Stimulated activated naive CD4-positive, alpha-beta T cell (primary cell): ENCODE data around the gene ADM.
"Not testable (repeated sequence)": the region's sequence is repeated elsewhere in the genome, so short reads cannot be mapped to it uniquely, and the experiment has no call there.

Source experiments
- DNase-seq, 6 experiments: peaks; one replicate each; lab custom pipeline; 2025; lab: John Stamatoyannopoulos, UW

ADM gene, protein sequence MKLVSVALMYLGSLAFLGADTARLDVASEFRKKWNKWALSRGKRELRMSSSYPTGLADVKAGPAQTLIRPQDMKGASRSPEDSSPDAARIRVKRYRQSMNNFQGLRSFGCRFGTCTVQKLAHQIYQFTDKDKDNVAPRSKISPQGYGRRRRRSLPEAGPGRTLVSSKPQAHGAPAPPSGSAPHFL

DNA sequence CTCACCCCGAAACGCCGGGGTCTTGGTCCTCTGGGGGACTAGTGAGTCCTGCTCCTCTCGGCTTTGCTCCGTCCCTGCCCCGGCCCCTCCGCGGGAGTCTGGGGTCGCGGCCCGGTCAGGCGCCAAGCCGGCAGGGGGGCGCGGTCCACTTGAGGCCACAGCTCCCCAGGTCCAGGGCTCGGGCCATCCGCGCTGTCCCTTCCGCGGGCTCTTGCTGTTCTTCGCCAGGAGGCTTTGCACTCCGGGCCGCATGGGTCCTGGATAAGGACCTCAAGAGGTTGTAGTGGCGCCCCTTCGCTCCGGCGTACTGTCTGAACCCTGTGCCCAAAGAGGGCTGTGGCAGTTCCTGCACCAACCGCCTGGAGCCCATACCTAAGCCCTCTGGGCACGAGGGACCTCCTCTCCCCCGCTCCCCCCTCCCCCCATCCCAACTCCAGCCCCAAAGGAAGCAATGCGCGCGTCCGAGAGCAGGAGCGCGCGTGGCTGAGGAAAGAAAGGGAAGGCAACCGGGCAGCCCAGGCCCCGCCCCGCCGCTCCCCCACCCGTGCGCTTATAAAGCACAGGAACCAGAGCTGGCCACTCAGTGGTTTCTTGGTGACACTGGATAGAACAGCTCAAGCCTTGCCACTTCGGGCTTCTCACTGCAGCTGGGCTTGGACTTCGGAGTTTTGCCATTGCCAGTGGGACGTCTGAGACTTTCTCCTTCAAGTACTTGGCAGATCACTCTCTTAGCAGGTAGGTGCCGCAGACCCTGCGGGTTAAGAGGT lies at the start of gene ADM:
ADM (plus strand) TSS at position 579 of the 767 bp plus-strand sequence. CDS start 628 bp downstream, outside the sequence.
- DNase-seq, result peak in 5 of 6 experiments; percentile 4 to 46 (median 31)

DNA sequence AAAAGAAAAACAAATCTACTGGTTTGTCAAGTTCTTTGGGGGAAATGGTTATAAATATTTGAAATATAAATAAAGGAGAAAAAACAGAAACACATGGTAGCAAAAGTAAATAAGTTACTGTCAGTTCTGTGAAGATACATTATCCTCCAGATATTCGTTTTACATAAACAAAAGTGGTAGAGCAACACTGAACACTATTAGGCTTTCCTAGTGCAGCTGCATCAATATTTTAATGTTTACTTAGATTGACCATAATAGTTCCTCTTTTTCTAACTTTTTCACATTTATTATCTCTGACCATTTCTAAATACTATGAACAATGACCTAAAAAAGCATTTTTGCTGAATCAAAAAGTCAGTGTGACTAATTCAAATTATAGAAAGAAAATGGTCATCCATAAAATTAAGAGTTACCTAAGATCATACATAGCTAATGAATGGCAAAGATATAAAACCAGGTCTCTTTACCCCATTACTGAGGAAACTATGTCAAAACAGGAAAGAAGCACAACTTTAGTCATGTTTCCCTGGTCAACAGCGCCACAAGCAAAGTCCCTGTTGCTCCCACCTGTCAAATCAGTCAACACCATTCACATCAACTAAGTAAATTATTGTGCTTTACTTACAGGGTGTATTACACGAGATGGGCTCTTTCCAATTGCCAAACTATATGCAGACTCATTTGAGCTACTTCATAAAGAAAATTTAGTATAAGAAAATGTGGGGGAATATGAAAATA lies 49.3 kb upstream of the ADM start:
- no peak for DNase-seq

DNA sequence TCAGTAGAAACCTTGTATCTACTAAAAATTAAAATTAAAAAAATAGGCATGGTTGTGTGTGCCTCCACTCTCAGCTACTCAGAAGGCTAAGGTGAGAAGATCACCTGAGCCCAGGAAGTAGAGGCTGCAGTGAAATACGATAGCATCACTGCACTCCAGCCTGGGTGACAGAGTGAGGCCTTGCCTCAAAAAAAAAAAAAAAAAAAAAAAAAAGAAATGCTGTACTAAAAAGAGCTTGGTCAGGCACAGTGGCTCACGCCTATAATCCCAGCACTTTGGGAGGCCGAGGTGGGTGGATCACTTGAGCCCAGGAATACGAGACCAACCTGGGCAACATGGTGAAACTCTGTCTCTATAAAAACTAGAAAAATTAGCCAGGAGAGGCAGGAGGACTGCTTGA lies 47.4 kb upstream of the ADM start:
- no peak for DNase-seq

DNA sequence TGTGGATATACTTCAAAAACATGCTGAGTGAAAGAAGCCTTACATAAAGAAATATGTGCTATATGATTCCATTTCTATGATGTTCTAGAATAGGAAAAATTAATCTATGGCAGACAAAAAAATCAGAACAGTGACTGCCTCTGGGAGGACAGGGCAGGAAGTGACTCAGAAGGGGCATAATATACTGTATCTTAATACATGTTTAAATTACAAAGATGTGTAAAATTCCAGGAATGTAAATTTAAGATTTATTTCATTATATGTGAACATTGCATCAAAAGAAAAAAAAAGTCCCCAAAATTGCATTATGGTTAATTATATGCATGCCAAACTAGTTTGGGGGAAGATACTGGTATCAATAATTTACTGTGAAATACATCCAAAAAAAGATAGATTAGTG lies 43.1 kb upstream of the ADM start:
- DNase-seq, result no peak

DNA sequence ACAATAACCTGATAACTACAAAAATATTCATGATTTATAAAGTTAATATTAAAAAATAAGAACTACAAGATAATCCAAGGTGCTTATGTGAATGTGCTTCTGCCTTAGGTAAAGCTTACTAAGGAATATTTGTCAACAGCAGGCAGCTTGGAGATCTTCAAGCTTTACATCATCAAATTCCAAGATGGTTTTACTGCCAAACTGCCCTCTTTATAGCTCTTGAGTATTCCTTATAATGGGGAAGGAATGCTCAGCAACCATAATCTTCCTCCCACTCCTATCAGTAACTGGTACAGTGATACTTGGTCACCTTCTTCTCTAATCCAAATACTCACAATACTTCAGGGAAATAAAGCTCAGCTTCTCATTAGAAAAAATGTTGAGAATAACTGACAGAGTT lies 40.9 kb upstream of the ADM start:
- no peak for DNase-seq

DNA sequence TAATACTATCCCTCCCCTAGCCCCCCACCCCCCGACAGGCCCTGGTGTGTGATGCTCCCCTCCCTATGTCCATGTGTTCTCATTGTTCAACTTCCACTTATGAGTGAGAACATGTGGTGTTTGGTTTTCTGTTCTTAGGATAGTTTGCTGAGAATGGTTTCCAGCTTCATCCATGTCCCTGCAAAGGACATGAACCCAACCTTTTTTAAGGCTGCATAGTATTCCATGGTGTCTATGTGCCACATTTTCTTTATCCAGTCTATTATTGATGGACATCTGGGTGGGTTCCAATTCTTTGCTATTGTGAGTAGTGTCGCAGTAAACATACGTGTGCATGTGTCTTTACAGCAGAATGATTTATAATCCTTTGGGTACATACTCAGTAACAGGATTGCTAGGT lies 40.2 kb upstream of the ADM start:
- DNase-seq, result not testable (repeated sequence)

DNA sequence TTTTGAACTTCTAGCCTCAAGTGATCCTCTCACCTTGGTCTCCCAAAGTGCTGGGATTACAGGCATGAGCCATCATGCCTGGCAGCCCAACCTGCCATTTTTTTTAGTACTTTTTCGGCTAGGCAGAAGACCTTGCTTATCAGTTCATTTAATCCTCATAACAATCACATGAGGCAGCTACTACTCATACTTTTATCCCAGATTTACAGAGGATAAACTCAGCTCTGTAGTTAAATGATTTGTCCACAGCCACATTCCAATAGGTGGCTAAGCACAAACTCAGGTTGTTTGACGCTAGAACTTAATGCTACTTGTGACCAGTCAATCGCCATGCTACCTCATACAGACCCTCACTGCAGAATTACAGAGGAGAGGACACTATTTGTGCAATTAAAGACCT lies 38.9 kb upstream of the ADM start:
- no peak for DNase-seq

DNA sequence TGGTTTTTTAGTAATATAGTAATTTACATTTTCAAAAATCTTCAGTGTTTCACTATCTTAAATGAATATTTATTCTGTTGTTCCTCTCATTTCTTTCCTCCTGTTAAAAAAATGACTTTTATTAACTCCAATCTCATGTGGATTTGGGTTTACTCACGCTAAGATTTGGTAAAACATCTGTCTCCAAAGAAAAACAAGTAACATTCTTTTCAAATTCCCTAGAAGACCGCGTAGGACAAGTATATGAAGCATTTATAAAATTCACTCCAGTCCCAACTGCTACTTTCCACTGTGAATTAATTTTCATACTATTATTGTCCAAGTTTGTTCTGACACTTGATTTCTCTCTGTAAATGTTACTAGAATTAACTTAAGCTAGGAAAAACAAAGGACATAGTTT lies 37.1 kb upstream of the ADM start:
- DNase-seq, result no peak

DNA sequence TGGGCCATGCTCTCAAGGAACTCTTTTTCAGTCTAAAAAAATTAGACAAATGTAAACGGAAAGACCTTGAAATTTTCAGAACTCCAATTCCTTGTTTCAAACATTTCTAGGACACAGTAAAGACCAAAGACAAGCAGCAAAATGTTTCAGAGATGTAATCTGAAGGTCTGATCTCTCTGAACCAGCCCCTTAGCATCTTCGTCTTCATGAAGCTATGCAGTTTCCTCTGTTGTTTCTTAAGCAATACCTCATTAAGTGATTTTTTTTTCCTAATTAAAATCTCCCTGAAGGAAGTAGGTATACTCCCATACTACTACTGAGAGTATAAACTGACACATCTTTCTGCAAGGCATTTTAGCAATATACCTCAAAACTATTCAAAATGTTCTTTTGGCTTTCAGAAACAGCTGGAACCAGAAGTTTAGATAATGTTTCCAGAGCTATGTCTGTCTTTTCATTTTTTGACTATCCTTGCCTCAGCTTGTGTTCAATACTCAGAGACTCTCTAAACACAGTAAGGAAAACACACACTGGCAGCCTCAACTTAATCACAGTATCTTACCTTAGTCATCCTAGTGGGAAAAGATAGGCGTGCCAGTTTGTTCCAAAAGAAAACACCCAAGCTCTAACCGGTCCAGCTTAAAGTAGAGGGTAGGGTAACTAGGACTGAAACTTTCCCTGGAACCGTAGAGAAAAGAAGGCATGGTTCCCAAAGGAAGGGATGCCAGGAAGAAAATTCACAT lies 36.0 kb upstream of the ADM start:
- no peak for DNase-seq

DNA sequence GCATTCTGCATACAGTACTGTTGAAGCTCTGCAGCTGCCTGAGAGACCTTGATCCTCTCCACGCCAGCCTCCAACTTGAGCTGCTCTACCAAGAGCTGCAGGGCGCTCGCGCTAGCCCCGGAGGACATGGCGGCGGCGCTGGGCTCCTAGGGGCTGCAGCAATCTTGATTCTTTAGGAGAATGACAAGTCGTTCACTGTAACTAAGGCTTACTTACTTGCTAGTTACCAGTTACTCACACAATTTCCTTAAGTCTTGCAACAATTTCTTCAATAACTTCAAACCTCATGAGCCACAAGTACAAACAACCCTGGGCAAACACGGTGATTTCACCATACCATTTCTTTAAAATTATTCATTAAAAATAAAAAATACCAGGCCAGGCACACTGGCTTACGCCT lies 32.7 kb upstream of the ADM start:
- no peak for DNase-seq

DNA sequence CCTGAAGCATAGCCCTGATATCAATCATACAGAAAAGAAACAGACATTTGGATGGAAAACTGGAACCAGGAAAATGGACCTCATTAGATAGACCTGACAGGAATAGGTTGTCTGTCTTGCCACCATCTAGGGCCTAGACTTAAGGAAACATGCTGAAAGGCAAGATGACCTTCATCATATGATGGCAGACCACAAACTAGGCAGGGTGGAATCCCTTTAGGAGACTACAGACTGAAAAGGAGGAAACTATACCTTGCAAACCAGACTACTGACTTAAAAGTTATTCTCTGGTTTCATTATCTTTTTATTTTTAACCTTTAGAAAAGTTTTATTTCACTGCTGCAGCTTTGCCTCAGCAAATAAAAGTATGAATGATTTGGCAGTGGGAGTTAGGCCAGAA lies 31.1 kb upstream of the ADM start:
- DNase-seq, result no peak

DNA sequence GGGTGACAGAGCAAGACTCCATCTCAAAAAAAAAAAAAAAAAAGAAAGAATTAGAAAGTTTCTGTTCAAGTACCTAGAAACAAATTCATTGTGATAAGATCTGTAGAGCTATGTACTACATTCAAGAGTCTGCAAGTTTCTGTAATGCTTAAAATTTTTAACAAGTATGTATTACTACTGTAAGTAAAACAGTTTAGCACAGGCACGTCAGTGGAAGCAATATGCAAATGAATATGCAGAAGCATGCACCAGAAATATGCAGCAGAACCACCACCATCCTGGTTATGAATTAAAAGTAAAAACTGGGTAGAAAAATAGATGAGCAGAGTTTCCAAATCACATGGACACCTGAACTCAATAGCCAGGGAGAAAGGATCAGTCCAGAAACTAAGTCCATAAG lies 30.1 kb upstream of the ADM start:
- no peak for DNase-seq

DNA sequence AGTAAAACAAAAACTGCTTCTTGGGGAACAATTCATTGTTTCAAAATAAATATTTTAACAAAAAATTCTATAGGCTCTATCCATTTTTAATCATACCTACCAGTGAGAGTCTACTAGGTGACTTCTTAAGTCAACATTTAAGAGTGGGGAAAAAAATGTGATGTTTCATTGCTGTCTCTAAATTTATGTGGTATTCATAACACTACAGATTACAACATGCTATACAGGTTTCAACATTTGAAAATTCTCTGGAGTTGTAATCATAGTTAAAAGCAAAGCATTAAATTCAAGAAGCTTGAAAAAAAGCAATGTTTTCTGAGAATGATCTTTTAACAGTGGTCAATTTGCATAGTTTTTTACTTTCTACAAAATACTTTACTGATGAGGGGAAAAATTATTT lies 29.2 kb upstream of the ADM start:
- DNase-seq, result no peak

DNA sequence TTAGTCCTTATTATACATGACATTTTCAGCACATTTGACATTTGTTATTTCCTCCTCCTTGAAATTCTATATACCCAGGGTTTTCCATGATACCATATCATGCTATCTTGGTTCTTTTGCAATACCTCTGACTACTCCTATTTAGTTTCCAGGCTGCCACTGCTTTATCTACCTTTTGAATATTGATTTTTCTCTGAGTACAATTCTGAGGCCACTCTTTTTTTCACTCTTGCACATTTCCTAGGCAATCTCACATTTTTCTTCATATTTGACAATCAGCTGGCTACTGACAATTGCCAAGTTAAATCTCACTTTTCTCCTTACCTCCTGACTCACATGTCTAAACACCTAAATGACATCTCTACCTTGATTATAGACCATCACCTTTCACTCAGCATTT lies 22.8 kb upstream of the ADM start:
- no peak for DNase-seq

DNA sequence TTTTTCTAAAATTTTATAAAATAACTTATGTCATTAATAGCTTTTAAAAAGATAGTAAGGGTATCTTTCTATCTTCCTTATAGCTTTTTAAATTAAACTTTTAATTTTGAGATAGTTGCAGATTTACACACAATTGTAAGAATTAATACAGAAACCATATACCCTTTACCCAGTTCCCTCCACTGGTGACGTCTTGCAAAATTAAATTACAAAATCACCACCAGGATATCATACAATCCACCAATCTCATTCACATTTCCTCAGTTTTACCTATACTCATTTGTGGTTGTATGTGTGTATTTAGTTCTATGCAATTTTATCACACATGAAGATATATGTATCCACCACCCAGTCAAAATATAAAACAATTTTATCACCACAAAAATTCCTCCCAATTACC lies 20.9 kb upstream of the ADM start:
- DNase-seq, result no peak

DNA sequence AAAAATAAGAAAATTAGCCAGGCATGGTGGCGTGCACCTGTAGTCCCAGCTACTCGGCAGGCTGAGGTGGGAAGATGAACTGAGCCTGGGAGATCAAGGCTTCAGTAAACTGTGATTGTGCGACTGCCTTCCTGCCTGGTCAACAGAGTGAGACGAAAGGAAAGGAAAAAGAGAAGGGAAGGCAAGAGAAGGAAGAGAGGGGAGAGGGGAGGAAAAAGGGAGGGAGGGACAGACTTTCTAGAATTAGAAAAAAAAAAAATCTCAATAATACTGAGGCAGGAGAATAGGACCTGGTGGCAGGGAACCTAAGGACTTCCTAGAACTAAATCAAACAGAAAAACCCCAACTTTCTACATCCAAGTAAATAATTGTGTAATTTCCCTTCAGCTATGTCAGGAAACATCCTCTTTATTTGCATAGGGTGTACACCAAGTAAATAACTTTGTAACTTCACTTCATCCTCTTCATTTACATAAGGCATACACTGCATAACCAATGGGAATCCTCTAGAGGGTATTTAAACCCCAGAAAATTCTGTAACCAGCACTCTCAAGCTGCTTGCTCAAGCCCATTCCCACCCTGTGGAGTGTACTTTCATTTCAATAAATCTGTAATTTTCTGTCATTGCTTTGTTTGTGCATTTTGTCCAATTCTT lies 19.6 kb upstream of the ADM start:
- no peak for DNase-seq

DNA sequence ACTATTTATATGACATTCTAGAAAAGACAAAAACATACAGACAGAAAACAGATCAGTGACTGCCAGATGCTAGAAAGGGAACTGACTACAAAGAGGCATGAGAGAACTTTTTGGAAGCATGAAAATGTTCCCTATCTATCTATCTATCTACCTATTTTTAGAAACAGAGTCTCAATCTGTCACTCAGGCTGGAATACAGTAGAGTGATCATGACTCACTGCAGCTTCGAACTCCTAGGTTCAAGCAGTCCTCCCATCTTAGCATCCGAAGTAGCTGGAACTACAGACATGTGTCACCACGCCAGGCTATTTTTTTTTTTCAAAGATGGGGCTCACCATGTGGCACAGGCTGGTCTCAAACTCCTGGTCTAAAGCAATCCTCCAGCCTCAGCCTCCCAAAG lies 17.7 kb upstream of the ADM start:
- DNase-seq, result no peak

DNA sequence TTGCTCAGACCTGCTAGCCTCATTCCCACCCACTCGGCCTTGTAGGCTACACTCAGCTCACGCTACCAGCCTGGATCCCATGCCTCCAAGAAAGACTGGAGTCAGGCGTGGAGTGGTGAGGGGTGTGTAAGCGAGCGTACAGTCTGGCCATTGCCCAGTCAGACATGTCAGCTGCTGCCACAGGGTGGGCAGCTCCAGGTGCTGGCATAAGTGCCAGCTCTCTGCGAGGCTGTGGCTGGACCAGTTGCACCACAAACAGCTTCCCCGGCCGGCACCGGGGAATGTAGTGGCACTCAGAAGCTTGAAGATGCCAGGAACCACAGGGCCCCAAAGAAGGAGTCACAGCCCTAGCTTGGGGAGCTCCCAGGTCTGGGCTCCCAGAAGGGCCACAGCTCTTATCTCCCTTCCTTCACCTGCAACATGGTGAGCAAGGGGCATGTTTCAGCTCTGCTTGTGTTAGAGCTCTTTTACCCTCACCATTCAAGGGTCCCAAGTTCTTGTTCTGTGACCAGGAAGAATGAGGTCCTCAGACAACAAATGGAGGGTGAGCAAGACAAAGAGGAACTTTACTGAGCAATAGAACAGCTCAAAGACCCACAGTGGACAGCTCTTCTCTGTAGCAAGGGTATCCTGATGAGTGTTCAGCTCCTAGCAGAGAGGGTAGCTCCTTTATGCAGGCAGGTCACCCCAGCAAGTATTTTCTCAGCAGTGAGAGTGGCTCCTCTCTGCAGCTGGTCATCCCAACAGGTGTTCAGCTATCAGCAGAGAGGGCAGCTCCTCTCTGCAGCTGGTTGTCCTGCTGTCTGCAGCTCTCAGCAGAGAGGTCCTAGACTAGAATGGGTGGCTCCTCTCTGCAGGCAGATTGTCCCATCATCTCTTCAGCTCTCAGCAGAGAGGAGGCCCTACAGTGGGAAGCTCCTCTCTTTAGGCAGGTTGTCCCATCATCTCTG lies 16.8 kb upstream of the ADM start:
- DNase-seq, result no peak

DNA sequence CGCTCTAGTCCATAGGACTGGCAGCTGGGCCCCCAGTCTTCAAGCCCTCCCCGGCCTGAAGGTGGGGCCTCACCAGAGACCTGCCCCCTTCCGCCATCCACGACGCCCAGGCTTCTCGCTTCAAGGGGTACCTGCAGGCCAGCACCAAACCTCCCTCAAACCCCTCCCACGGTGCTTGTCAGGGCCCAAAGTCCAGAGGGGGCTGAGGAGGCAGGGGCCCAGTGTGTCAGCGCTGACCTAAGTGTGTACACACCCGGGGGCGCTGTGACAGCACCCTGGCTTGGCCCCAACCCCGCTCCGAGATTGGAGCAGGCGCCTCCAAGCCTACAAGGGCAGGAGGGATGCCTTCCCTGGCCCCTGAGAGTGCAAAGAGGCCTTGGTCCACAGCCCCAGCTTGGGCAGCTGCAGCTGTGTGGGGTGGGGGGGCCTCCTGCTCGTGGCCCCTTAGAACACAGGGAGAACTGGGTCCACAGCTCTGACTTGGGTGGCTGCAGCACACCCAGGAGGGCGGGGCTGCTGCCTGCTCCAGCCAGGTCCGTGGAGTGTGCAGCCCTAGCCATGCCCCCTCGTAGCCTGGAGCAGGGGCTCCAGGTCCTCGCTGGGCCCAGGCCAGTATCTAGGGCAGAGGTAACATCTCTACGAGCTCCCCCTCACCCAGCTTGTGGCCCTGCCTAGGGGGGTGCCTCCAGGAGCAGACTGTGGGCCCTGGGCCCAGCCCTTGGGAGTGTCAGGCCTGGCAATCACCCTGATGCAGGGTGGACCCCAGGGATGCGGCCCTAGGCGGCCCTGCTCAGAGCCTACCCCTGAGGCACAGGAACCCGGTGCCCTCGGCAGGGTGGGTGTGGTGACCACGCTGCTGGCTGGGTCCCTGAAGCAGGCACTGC lies 15.8 kb upstream of the ADM start:
- no peak for DNase-seq
